Activated T-helper 2 cell treated with anti-CD3 and anti-CD28 coated beads, Interferon-gamma antibody, Interleukin-2, Interleukin-4, amounts not matched to agents 10 μg/mL and 5 μg/mL and 100 μg/mL, durations not matched to agents 14 hours and 24 hours and 36 hours (primary cell): Measurements from ENCODE around the gene PGBD5. TPM values are rescaled to one million over a fixed set of nuclear protein-coding genes. Genes with fewer than 3 reads are reported as not detected.
"Not testable (repeated sequence)": the region's sequence is repeated elsewhere in the genome, so short reads cannot be mapped to it uniquely, and the experiment has no call there.

Experiments used
- DNase-seq: peaks from one replicate; pipeline ENCODE4 v3.0.0; 2021; ENCODE audit warnings: low spot score
- H3K27ac Mint-ChIP-seq: one replicate; pipeline ENCODE4 v1.8.0; 2021; ENCODE audit warnings: mixed read lengths
- H3K27me3 Mint-ChIP-seq: one replicate; pipeline ENCODE4 v1.8.0; 2021; ENCODE audit warnings: low read depth, mixed read lengths
- H3K36me3 Mint-ChIP-seq: one replicate; pipeline ENCODE4 v1.8.0; 2021; ENCODE audit warnings: low read depth, mixed read lengths
- H3K4me1 Mint-ChIP-seq: one replicate; pipeline ENCODE4 v1.8.0; 2021; ENCODE audit warnings: low read depth, mixed read lengths
- H3K4me3 Mint-ChIP-seq: one replicate; pipeline ENCODE4 v1.8.0; 2021; ENCODE audit warnings: low read depth, mild to moderate bottlenecking, moderate library complexity, mixed read lengths
- H3K9me3 Mint-ChIP-seq: one replicate; pipeline ENCODE4 v1.8.0; 2021; ENCODE audit warnings: mixed read lengths
- intact Hi-C: fragments of 100-400 bp; cut with micrococcal nuclease; formaldehyde crosslinking; loops from one replicate; pipeline ENCODE4 v1.15.1; 2023
- total RNA-seq: library from RNA; stranded (reverse); gene quantifications from 2 replicates; pipeline ENCODE4 v1.2.3, GENCODE V29; 2022

PGBD5 gene
- total RNA-seq: not detected in 2 replicates

GRCh38 chr1:230426246-230427093 is at the start of gene PGBD5:
Gene PGBD5 (minus strand): TSS chr1:230426332. CDS start chr1:230425928, 404 bp downstream.
- H3K27ac Mint-ChIP-seq: no peak within 1 kb of the TSS

GRCh38 chr1:230474924-230475323 is 48.8 kb upstream of the PGBD5 start:
- H3K36me3 Mint-ChIP-seq, DNase-seq, H3K4me1 Mint-ChIP-seq, H3K27ac Mint-ChIP-seq, H3K9me3 Mint-ChIP-seq, H3K4me3 Mint-ChIP-seq, intact Hi-C loops: not testable (repeated sequence)
- H3K27me3 Mint-ChIP-seq: peaks cover 19% of the 10 kb centered on the region

More at GRCh38 chr1:230426246-230427093, at the start of gene PGBD5:
- peak; percentile 65 for DNase-seq
- peak within 1 kb of the TSS; percentile 64 for H3K4me3 Mint-ChIP-seq
- H3K4me1 Mint-ChIP-seq: peaks cover 8% of the 10 kb centered on the region
- H3K9me3 Mint-ChIP-seq: no peaks in the 10 kb centered on the region
- no peaks in the 10 kb centered on the region for H3K36me3 Mint-ChIP-seq
- intact Hi-C loops: loop anchor here (5.0 kb wide), 1 partner anchor 736 kb away; the partner anchor contains the start of gene TRIM67
- H3K27me3 Mint-ChIP-seq: peaks cover 58% of the 10 kb centered on the region

- peaks cover 13% of the 10 kb centered on the region for H3K27me3 Mint-ChIP-seq
- H3K4me3 Mint-ChIP-seq, DNase-seq, H3K4me1 Mint-ChIP-seq, H3K36me3 Mint-ChIP-seq, H3K9me3 Mint-ChIP-seq, H3K27ac Mint-ChIP-seq, intact Hi-C loops: not testable (repeated sequence)
Observed at GRCh38 chr1:230470750-230471149, 44.6 kb upstream of the PGBD5 start.

- Mint-ChIP-seq H3K4me1 (no peaks in the 10 kb centered on the region), H3K36me3 (no peaks in the 10 kb centered on the region), H3K27ac (no peak overlapping the region), H3K9me3 (no peaks in the 10 kb centered on the region), H3K4me3 (no peak overlapping the region), H3K27me3 (peaks cover 8% of the 10 kb centered on the region)
- no peak for DNase-seq
- intact Hi-C loops: no loop called here
Observed at GRCh38 chr1:230469271-230469670, 43.1 kb upstream of the PGBD5 start.

- peaks cover 8% of the 10 kb centered on the region for H3K27me3 Mint-ChIP-seq
- intact Hi-C loops: no loop called here
Observed at GRCh38 chr1:230465691-230466090, 39.6 kb upstream of the PGBD5 start.

GRCh38 chr1:230464671-230465070 is 38.5 kb upstream of the PGBD5 start:
- peaks cover 13% of the 10 kb centered on the region for H3K27me3 Mint-ChIP-seq
- H3K4me3 Mint-ChIP-seq: no peak overlapping the region
- no peak for DNase-seq
- intact Hi-C loops: no loop called here
- no peaks in the 10 kb centered on the region for H3K9me3 Mint-ChIP-seq
- no peaks in the 10 kb centered on the region for H3K36me3 Mint-ChIP-seq
- no peak overlapping the region for H3K27ac Mint-ChIP-seq
- no peaks in the 10 kb centered on the region for H3K4me1 Mint-ChIP-seq

More at GRCh38 chr1:230465691-230466090, 39.6 kb upstream of the PGBD5 start:
- Mint-ChIP-seq H3K36me3 (no peaks in the 10 kb centered on the region), H3K4me3 (no peak overlapping the region), H3K9me3 (no peaks in the 10 kb centered on the region), H3K27ac (no peak overlapping the region), H3K4me1 (no peaks in the 10 kb centered on the region)
- DNase-seq: no peak

GRCh38 chr1:230463760-230464159 is 37.6 kb upstream of the PGBD5 start:
- Mint-ChIP-seq H3K27ac (no peak overlapping the region), H3K9me3 (no peaks in the 10 kb centered on the region), H3K27me3 (peaks cover 17% of the 10 kb centered on the region), H3K36me3 (no peaks in the 10 kb centered on the region), H3K4me3 (no peak overlapping the region), H3K4me1 (no peaks in the 10 kb centered on the region)
- intact Hi-C loops: no loop called here
- DNase-seq: no peak

- Mint-ChIP-seq H3K27me3 (peaks cover 19% of the 10 kb centered on the region), H3K9me3 (no peaks in the 10 kb centered on the region), H3K27ac (no peak overlapping the region), H3K4me3 (no peak overlapping the region), H3K36me3 (no peaks in the 10 kb centered on the region), H3K4me1 (no peaks in the 10 kb centered on the region)
- intact Hi-C loops: no loop called here
- no peak for DNase-seq
Observed at GRCh38 chr1:230463326-230463725, 37.2 kb upstream of the PGBD5 start.

- Mint-ChIP-seq H3K4me3 (no peak overlapping the region), H3K27ac (no peak overlapping the region), H3K9me3 (no peaks in the 10 kb centered on the region), H3K27me3 (peaks cover 23% of the 10 kb centered on the region), H3K4me1 (no peaks in the 10 kb centered on the region), H3K36me3 (no peaks in the 10 kb centered on the region)
- intact Hi-C loops: no loop called here
- DNase-seq: no peak
Observed at GRCh38 chr1:230459465-230459864, 33.3 kb upstream of the PGBD5 start.

- intact Hi-C loops: no loop called here
- no peaks in the 10 kb centered on the region for H3K9me3 Mint-ChIP-seq
- no peaks in the 10 kb centered on the region for H3K36me3 Mint-ChIP-seq
- DNase-seq: no peak
- H3K4me1 Mint-ChIP-seq: no peaks in the 10 kb centered on the region
- H3K27ac Mint-ChIP-seq: no peak overlapping the region
- no peak overlapping the region for H3K4me3 Mint-ChIP-seq
- H3K27me3 Mint-ChIP-seq: peaks cover 21% of the 10 kb centered on the region
Observed at GRCh38 chr1:230458509-230458908, 32.4 kb upstream of the PGBD5 start.

- Mint-ChIP-seq H3K36me3 (no peaks in the 10 kb centered on the region), H3K27me3 (peaks cover 18% of the 10 kb centered on the region), H3K27ac (no peak overlapping the region), H3K9me3 (no peaks in the 10 kb centered on the region), H3K4me1 (no peaks in the 10 kb centered on the region), H3K4me3 (no peak overlapping the region)
- DNase-seq: no peak
- intact Hi-C loops: no loop called here
Observed at GRCh38 chr1:230456478-230456877, 30.3 kb upstream of the PGBD5 start.

- no peaks in the 10 kb centered on the region for H3K4me1 Mint-ChIP-seq
- peaks cover 15% of the 10 kb centered on the region for H3K27me3 Mint-ChIP-seq
- intact Hi-C loops: no loop called here
- H3K27ac Mint-ChIP-seq: no peak overlapping the region
- no peaks in the 10 kb centered on the region for H3K36me3 Mint-ChIP-seq
- no peak overlapping the region for H3K4me3 Mint-ChIP-seq
- DNase-seq: no peak
- H3K9me3 Mint-ChIP-seq: no peaks in the 10 kb centered on the region
Observed at GRCh38 chr1:230455291-230455690, 29.2 kb upstream of the PGBD5 start.

GRCh38 chr1:230453377-230453776 is 27.2 kb upstream of the PGBD5 start:
- H3K27me3 Mint-ChIP-seq: peaks cover 4% of the 10 kb centered on the region
- H3K4me1 Mint-ChIP-seq: no peaks in the 10 kb centered on the region
- no peaks in the 10 kb centered on the region for H3K9me3 Mint-ChIP-seq
- no peak overlapping the region for H3K4me3 Mint-ChIP-seq
- DNase-seq: no peak
- intact Hi-C loops: no loop called here
- H3K36me3 Mint-ChIP-seq: no peaks in the 10 kb centered on the region
- H3K27ac Mint-ChIP-seq: no peak overlapping the region
